Activated CD8-positive, alpha-beta memory T cell treated with anti-CD3 and anti-CD28 coated beads, Interleukin-2, amount 50 U/mL, for 48 hours (primary cell): Measurements from ENCODE around the gene CNDP1.
"Not testable (repeated sequence)": the region's sequence is repeated elsewhere in the genome, so short reads cannot be mapped to it uniquely, and the experiment has no call there.

ENCODE experiments used
- DNase-seq: peaks from one replicate; pipeline ENCODE4 v3.0.0-alpha.2; 2020

Gene CNDP1, protein sequence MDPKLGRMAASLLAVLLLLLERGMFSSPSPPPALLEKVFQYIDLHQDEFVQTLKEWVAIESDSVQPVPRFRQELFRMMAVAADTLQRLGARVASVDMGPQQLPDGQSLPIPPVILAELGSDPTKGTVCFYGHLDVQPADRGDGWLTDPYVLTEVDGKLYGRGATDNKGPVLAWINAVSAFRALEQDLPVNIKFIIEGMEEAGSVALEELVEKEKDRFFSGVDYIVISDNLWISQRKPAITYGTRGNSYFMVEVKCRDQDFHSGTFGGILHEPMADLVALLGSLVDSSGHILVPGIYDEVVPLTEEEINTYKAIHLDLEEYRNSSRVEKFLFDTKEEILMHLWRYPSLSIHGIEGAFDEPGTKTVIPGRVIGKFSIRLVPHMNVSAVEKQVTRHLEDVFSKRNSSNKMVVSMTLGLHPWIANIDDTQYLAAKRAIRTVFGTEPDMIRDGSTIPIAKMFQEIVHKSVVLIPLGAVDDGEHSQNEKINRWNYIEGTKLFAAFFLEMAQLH

DNA sequence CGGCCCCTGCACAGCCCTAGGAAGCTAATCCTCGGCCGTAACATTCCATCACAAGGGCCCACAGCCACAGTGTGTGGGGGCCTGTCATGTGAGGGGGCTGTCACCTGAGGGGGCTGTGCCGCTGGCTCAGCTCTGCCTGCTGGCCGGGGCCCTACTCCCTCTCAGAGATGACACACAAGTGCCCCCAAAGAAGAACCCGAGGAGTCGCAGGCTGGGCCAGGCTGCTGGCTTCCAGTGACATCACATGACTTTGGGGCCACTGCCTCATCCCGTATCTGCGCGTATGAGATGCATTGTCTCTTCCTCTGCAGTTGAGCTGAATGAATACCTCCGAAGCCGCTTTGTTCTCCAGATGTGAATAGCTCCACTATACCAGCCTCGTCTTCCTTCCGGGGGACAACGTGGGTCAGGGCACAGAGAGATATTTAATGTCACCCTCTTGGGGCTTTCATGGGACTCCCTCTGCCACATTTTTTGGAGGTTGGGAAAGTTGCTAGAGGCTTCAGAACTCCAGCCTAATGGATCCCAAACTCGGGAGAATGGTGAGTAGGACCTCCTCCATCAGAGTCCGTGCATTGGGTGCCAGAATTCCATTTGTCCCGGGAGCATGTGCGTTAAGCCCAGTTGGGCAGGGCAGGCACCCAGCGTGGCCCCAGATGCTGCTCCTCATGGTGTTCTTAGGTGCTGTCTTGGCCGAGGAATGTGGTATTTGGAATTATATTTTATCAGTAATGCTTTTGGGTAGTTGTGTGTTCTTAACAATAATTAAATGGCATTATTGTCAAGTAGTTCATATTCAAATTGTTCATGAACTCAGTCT lies at the start of gene CNDP1:
TSS of gene CNDP1 (plus strand) at position 351 of the 820 bp plus-strand sequence. CDS start at position 519, 168 bp downstream.
- no peak for DNase-seq

DNA sequence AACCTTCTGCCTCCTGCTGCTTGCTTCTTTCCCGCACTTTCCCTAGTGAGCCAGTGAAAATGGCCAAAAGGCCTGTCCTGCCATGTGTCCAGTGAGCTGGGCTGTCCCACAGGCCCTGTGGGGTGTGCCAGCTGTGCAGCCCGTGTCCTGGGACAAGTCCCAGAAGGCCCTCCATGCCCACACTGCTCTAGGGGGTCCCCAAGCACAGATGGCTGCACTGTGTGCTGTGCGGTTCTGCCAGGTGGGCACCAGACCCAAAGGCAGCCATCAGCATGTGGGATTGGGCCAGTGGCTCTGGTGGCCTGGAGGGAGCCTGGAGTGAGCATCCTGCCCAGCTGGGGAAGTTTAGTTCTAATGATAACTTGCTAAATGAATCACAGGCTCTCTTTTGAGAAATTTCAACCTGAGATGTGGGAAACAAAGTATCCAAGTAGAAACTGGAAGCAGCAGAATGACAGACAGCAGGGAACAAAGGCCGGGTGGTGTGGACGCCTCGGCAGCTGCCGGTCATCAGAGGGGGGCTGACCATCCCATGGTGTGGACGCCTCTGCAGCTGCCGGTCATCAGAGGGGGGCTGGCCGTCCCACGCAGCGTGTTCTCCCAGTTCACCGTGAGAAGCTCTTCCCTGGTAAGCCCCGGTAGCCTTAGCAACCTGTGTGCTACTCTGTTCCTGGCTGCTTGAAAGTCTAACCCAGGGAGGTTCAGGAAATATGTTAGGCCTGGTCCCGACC lies 48.0 kb upstream of the CNDP1 start:
- DNase-seq, result no peak

DNA sequence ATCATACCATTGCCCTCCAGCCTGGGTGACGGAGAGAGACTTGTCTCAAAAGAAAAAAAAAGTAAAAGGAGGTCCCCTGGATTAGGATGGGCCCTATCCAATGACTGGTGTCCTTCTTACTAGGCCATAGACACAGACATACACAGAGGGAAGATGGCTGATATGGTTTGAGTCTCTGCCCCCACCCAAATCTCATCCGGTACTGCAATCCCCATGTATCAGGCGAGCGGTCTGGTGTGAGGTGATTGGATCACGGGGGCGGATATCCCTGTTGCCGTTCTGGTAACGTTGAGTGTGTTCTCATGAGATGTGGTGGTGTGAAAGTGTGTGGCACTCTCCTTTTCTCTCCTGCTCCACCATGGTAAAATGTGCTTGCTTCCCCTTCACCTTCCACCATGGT lies 45.9 kb upstream of the CNDP1 start:
- no peak for DNase-seq

DNA sequence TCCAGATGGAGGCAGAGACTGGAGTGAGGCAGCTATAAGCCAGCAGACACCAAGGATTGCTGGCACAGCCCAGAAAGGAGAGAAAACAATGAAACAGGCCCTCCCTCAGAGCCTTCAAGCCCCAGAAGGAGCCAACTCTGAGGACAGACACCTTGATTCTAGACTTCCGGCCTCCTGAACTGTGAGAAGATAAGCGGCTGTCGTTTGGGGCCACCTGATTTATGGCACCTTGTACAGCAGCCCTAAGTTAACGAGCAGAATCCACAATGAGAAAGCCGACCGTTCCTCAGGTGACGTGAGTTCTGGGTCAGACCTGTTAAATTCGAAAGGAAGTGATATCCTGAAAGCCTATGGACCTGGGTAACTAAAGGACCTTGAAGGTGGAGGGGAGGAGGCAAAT lies 45.4 kb upstream of the CNDP1 start:
- DNase-seq, result no peak

DNA sequence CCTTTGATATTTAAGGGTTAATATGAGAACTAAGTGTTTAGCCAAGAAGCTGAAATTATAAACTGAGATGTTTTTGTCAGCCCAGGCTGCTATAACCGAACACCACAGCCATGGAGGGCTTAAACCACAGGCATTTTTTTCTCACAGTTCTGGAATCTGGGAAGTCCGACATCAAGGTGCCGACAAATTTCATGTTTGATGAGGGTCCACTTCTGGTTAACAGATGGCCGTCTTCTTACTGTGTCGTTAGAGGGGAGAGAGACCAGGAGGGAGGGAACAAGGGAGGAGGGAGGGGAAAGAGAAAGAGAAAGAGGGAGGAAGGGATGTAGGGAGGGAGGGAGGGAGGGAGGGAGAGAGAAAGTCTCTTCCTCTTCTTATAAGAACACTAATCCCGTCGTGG lies 44.6 kb upstream of the CNDP1 start:
- DNase-seq, result no peak

DNA sequence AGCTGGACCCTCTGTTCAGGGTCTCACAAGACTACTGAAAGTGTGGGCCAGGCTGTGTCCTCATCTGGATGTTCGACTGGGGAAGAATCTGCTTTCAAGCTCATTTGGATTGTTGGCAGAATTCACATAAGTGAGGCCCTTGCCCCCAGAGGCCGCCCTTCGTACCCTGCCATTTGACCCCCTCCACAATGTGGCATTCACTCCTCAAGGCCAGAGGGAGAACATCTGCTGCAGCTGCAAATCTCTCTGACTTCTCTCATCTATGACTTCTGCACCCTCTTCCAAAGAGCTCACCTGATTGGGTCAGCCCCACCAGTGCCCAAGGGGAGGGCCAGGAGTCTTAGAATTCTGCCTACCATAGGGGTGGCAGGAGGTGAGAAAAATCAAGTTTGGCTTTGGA lies 42.0 kb upstream of the CNDP1 start:
- peak; percentile 45 for DNase-seq

DNA sequence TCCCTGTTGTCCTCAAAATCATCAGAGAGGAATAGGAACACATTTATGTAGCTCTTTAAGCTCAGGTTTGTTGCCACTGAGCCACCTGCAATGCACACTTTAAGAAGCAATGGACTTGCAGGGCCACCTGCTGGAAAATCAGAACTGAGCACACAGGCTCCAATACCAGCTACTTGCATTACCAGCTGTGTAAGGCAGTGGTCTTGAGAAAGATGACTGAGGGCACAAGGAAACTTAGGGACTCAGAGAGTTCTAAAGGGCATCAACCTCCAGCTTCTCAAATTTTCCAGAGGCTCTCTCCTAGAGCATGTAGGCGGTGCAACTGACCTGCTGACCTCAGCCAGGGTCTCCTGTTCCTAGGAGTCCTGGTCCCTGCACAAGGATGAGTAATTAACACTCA lies 40.6 kb upstream of the CNDP1 start:
- peak; percentile 52 for DNase-seq

DNA sequence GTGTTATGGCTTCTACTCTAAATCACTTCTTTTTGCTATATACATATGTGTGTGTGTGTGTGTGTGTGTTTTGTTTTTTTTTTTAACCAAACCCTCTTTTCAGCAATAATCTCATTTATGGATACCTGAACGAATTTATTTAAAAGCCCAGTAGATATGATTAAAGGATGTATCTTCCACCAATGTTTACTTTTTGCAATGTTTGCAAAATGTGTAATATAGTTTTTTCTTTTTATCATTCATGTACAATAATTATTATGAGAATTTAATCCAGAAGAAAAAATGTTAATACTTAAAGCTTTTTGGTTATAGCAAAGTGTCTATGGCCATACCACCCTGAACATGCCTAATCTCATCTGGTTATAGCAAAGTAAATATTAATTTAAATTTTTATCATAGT lies 39.8 kb upstream of the CNDP1 start:
- DNase-seq, result no peak

DNA sequence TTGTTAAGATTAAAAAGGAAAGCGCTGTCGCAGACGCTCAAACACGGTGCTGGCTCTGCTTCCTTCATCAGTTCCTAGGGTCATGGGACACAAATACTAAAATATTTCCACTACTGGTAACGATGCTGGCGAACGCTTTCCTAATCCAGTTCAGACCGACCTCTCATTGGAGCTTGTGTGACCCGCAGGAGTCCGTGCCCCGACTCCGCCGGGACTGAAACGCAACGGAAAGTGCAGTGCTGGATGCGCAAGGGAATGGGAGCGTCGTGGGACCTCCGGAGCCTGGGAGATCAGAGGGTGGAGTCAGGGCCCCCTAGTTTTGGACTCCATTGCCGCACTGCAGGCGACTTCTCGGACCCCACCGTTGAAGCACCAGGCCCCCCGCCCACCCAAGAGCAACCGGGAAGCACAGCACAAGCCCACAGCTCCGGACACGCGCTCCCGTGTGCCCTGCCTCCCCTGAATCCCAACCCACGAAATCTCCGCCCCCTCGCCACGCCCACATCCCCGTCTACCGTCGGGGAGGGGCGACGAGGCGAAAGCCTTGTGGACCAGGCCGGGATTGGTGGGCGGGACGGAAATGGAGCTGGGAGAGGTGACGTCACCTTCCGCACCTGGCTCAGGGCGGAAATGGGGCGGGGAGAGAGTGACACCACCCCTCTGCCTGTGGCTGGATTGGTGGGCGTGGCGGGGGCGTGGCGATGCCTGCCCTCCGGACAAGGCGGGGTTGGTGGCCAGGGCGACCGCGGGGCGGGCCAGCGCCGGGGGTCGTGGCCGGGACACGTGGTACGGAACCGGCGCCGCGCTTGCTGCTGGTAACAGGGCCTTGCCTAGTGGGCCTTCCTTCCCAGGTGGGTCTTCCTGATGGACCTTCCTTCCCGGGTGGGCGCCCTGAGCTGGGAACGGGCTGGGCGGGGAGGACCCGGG lies 38.5 kb upstream of the CNDP1 start, which contains the start of gene CNDP2:
TSS of gene CNDP2 (plus strand) at position 783 of the 927 bp plus-strand sequence. CDS start 3,611 bp downstream, outside the sequence.
- peak; percentile 100 for DNase-seq

DNA sequence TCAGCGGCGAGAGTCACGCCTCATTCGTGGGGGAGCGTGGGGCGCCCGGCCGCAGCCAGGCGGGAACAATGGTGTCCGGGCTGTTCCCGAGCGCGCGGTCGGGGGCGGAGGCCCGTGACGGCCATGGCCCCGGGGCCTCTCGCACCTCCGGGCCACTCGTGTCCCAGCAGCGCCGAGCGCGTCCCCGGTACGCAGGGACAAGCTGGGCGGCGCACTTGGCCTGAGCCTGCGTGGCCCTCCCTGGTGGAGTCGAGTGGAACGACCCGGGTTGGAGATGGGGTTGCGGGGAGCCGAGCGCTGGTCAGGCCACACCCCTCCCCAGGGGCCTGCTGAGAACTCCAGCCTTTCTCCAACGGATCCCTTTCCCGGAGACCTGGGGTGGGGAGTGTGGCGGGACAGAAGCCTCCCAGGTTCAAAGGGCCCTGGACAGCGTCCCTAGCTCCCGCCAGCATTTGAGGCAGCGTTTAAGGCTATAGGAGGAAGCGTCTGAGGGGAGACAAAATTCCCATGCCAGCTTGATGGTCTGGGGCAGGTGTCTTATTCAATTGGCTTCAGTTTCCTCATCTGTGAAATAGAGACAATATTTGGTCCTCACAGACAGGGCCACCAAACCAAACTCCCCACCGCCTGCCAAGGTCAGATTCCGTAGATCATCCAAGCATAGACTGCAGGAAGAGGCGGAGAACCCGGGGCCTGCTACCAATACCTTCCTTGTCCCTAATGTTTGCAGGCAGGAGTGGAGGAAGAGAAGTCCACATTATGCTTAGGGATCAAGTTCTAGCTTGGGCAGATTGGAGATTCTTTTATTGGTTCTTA lies 37.6 kb upstream of the CNDP1 start:
- DNase-seq, result peak; percentile 74

DNA sequence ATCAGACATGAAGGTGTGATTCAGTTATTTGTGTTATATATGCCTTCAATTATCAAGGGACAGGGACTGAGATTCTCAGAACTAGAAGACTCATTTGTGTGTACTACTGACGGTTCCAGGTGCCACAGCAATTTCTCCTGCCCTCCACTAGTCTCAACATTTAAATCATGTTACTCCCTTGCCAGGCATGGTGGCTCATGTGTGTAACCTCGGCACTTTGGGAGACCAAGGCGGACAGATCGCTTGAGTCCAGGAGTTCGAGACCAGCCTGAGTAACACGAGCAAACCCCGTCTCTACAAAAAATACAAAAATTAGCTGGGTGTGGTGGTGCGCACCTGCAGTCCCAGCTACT lies 37.0 kb upstream of the CNDP1 start:
- DNase-seq, result no peak

DNA sequence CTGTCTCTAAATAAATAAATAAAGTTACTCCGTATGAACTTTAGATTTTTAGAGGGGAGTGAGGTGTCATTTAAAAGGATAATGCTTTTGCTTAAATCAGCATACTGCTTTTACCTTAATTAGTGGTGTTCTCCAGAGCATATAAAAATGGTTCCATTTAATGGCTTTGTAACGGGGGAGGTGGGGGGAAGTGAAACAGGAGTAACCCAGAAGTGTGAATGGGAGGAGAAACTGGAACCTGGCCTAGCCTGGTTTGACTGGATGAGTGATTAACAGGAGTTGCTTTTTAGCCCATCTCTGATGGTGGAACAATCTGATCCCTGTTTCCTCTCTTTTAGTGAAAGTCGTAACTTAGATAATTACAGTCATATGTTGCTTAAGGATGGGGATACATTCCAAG lies 36.5 kb upstream of the CNDP1 start:
- no peak for DNase-seq

DNA sequence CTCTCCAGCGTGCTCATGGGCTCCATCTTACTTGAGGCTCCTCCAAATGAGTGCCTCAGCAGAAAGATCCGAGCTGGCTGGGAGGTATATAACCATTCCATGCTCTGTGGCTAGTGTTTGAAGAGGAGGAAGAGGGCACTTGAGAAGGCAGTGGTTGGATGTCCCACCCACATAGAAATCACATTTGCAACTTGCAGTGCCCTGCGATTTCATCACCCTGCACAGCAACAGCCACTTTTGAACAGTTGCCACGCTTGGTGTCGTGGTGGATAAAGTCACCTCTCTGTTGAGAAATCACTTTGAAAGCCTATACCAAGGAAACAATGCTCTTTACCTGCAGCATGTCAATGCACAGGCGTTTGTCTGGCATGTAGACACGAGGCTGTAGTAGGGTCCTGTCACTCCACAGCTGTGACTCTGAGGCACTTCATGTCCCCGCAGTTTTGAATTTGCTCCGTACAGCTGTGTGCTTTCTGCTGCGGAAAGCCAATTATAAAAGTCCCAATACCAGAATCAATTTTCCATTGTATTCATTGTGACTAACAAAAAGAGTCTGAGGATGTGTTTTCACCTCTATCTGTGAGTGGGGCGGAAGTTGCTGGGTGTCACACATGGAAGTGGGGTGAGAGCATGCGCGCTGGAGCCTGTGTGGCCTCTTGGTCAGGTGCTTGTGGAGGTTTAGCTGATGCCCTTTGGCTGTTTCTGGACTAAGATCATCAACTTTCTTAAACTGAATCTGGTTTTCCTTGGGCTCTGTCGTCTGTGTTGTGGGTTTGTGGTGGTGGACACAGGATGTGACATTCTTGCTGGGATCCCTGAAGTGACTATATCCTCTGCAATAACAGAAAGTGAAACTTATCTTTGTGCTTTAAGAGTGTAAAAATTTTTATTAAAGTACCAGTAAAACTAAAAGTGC lies 35.3 kb upstream of the CNDP1 start:
- peak; percentile 85 for DNase-seq

DNA sequence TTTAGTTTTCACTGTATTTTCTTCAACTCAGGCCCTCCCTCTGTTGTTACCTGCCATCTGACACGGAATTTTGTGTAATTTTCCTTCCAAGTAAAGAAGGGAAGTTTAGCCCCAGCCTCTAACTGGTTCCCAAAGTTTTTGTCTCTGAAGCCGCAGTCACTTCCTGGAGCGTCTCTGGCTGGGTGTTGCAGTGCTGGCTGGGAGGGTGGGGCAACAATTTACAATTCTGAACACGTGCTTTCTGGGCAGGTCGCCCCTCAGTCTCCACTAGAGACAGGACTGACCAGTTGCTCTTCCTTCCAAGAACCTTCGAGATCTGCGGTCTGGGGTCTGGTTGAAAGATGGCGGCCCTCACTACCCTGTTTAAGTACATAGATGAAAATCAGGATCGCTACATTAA lies 34.7 kb upstream of the CNDP1 start:
- DNase-seq, result peak; percentile 64

DNA sequence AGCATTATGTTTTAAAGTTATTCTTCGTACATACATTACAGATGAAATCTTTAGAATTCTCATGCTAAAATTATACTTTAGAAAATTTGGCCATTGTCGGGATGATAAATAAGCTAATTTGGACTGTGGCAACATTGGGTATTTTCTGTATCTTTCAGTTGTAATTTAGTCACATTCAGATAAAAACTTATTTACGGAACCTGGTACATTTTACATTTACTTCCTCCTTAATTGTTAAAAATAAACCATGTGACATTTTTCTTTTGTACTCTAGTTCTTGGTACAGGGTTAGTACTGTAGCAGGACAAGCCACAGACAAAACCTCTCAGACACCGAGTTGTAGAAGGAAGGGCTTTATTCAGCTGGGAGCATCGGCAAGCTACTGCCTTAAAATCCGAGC lies 33.9 kb upstream of the CNDP1 start:
- no peak for DNase-seq

DNA sequence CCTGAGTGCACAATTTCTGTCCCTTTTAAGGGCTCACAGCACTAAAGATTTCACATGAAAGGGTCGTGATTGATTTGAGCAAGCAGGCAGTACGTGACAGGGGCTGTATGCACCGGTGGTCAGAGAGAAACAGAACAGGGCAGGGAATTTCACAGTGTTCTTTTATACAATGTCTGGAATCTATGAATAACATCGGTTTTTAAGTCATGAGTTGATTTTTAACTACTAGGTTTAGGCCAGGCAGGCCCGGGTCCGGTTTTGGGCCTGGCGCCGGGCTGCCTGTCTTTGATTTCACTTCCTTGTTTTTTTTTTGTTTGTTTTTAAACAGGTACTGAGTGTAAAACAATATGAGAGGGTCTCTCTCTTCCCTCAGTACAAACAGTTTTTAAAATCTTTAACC lies 33.5 kb upstream of the CNDP1 start:
- DNase-seq, result not testable (repeated sequence)

DNA sequence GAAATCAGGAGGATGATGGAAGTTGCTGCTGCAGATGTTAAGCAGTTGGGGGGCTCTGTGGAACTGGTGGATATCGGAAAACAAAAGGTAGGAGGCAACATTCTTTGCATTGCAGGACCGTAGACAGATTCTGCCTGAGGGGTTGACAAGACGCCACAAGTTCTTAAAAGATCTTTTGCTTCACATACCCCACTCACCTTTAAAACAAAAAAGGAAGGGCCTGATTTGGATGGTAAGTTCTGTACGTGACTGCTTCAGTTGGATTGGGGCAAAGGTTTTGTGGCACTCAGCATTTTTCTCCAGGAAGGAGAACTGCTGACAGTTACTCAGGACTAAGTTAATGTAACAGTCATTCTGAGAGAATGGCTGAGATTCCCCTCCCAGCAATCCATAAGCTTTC lies 32.9 kb upstream of the CNDP1 start:
- no peak for DNase-seq

DNA sequence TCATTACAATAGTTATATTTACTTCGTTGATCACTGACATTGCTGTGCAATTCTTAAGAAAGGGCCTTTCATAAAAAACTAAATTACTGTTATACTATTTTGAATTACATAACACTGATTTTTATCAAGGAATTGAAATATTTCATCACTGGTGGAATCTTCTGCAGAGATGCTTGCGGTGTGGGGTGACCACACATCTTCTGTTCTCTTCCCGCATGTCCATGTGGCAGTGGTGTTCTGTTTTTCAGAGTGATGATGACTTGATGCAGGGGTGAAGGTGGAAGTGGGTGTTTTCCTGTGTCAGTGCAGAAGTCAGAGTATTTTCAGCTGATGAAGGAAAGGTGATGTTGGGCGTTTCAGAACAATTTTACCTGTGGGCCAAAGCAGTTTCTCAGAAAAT lies 31.2 kb upstream of the CNDP1 start:
- DNase-seq, result no peak

DNA sequence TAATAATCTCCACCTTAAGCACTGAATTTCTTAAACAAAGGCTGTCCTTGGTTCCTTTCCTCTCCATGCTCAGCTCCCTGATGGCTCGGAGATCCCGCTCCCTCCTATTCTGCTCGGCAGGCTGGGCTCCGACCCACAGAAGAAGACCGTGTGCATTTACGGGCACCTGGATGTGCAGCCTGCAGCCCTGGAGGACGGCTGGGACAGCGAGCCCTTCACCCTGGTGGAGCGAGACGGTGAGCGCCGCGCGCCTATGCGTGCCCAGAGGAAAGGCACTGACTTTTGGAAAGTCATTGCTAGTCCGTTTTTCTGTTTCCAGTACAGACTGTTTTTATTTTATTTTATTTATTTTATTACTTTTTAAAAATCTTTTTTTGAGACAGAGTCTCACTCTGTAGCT lies 28.5 kb upstream of the CNDP1 start:
- DNase-seq, result peak; percentile 29

DNA sequence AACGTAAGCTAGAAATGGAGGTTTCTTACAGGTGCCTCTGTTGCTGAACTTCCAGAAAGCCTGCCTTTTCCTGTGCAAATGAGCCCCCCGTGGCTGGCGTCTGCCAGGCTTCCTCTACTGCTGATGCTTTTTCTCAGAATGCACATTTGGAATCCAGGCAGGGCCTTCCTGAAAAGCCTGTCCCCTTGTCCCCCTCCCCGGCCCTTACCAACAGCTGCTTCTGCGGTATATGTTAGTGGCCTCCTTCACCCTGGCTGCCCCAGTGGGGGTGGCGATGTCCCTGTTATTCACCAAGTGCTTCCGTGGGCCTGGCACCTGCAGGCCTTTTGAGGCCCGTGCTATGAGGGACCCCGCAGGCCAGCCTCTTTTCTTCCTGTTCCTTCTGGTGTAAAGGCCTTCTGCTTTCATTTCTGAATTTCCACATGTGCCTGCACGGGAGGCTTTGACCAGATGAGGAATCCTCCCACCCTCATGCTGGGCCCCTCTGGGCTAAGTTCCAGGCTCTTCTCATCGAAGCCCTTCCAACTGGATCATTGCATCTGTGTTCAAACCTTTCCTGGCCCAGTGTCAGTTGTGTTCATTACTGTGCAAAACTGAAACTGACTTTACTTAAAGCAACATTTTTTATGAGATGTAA lies 27.7 kb upstream of the CNDP1 start:
- peak; percentile 30 for DNase-seq
